ENCODE measurements around the gene EEF1AKMT3. TPM values are rescaled to one million over a fixed set of nuclear protein-coding genes. Genes with fewer than 3 reads are reported as not detected.

EEF1AKMT3 gene
- total RNA-seq, 1 experiment from 2014 or later: 9.3 TPM

DNA sequence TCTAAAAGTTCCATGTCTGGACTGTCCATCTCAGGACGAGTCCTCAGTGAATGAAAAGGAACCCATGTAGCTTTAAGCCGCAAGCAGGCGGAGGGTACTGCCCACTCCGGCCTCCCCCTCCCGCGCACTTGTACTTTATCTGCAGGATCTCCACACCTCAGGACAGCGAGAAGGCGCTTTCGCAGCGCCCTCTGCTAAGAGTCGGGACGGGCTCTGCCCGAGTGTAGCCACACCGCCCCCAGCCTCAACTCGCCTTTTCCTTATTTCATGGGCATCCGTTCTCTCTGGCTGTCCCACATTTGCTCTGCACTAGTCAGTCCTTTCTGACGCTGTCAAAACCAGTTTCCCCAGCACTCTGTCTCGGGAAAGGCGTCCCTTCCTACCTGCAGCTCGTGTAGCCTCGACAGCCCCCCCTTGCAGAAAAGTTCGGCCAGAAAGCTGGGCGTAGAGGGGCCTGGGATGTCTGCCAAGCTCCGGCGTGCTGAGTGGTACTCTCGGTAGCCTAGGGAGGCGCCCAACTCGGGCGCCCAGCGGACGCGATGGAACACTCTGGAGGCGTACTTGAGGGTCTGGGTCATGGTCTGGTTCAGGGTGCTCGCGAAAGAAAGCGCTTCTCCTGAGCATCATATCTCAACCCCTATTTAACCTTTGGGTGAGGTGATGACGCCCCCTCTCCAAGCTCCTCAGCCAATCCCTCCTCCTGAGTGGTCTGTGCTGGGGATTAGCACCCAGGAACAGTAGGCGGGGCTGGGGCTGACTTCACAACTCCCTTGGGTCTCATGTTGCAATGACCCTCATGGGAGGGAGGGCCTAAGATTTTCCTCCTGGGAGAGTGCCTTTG lies 5.7 kb upstream of the EEF1AKMT3 start, which contains the start of gene CYP27B1:
CYP27B1 (minus strand) TSS at position 615 of the 841 bp plus-strand sequence; CDS start at position 578, 37 bp downstream.
- H3K9me3 ChIP-seq (ENCODE audit: low read length): no peaks in the 10 kb centered on the region
- H3K9me2 ChIP-seq (replicated peaks; ENCODE audit: low read length): no peaks in the 10 kb centered on the region
- H3K36me3 ChIP-seq (ENCODE audit: low read depth, low read length): peaks cover 18% of the 10 kb centered on the region
- ChIA-PET POLR2A (ENCODE audit: unreplicated experiment) (interaction anchor here (0.6 kb wide), 1 partner anchor 608 kb away, joined by 3 read pairs; no protein-coding TSS in a partner anchor), CTCF (no interaction called here)
- ATAC-seq (peak; percentile 46), DNase-seq (peak; percentile 63)
- peak within 1 kb of the TSS; percentile 79 for H3K4me3 ChIP-seq (ENCODE audit: low read length)
- H3K27ac ChIP-seq (ENCODE audit: low read length): no peak within 1 kb of the TSS
- H3F3A ChIP-seq (ENCODE audit: low read length, unreplicated experiment): no peaks in the 10 kb centered on the region
- no peaks in the 10 kb centered on the region for H3K27me3 ChIP-seq (ENCODE audit: low read length)
- peak within 1 kb of the TSS; percentile 96 for H3K4me2 ChIP-seq (ENCODE audit: low read length)
- intact Hi-C loops (cut with micrococcal nuclease): no loop called here
- peaks cover 14% of the 10 kb centered on the region for H3K79me2 ChIP-seq (ENCODE audit: low read length)
- peaks cover 42% of the 10 kb centered on the region for H3K4me1 ChIP-seq (ENCODE audit: insufficient read depth, low read length)
- TF ChIP-seq, protein P1, sequence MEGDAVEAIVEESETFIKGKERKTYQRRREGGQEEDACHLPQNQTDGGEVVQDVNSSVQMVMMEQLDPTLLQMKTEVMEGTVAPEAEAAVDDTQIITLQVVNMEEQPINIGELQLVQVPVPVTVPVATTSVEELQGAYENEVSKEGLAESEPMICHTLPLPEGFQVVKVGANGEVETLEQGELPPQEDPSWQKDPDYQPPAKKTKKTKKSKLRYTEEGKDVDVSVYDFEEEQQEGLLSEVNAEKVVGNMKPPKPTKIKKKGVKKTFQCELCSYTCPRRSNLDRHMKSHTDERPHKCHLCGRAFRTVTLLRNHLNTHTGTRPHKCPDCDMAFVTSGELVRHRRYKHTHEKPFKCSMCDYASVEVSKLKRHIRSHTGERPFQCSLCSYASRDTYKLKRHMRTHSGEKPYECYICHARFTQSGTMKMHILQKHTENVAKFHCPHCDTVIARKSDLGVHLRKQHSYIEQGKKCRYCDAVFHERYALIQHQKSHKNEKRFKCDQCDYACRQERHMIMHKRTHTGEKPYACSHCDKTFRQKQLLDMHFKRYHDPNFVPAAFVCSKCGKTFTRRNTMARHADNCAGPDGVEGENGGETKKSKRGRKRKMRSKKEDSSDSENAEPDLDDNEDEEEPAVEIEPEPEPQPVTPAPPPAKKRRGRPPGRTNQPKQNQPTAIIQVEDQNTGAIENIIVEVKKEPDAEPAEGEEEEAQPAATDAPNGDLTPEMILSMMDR (conservative IDR thresholded peaks at IDR 0.05; ENCODE audit: low read depth, low read length): peak; percentile 27; the same call in 1 of the 2 replicates
- TF ChIP-seq EZH2phosphoT487 (IDR thresholded peaks at IDR 0.05; ENCODE audit: borderline replicate concordance, low read length): no peak
- no TSS peak for BruUV-seq (replicated peaks)
- H2AFZ ChIP-seq (ENCODE audit: low read length): peak within 1 kb of the TSS; percentile 95
- 0 out of 2 replicates have a peak within 1 kb of the TSS, but pooled peaks have one; percentile 53 for H3K9ac ChIP-seq (ENCODE audit: low read length)
- H4K20me1 ChIP-seq (ENCODE audit: low read length): no peaks in the 10 kb centered on the region

DNA sequence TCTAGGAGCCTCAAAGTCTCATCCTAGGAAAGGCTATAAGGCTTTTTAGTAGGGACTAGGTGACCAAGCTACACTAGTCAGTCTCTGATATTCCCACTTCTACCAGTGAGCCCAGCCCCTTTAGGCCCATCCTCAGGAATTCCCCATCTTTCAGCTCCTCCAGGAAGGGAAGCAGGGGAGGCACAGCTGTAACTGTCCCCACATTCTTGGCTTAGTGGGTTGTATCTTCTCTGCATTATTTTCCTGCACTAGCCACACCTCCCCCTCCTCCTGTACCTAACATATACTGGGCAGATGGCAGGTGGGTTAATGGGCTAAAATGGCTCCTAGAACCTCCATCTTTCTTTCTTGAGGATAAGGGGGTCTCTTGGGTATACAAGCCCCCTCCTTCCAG lies 5.1 kb upstream of the EEF1AKMT3 start:
- peak overlapping the region; percentile 79; the same call in 1 of the 2 replicates for H3K4me3 ChIP-seq (ENCODE audit: low read length)
- intact Hi-C loops (cut with micrococcal nuclease): no loop called here

More for the DNA sequence above, 5.1 kb upstream of the EEF1AKMT3 start:
- CTCF ChIA-PET: no interaction called here
- H3K27ac ChIP-seq (ENCODE audit: low read length): no peak overlapping the region
- H3F3A ChIP-seq (ENCODE audit: low read length, unreplicated experiment): no peaks in the 10 kb centered on the region
- no peaks in the 10 kb centered on the region for H4K20me1 ChIP-seq (ENCODE audit: low read length)
- DNase-seq (no peak), ATAC-seq (no peak)
- TF ChIP-seq EZH2 (IDR thresholded peaks at IDR 0.05; ENCODE audit: low read length, unreplicated experiment): no peak
- TF ChIP-seq EZH2phosphoT487 (IDR thresholded peaks at IDR 0.05; ENCODE audit: borderline replicate concordance, low read length): no peak
- TF ChIP-seq, protein P1 (conservative IDR thresholded peaks at IDR 0.05; ENCODE audit: low read depth, low read length): no peak
- no peak overlapping the region for H2AFZ ChIP-seq (ENCODE audit: low read length)
- no TSS peak for BruUV-seq (replicated peaks)
- no peaks in the 10 kb centered on the region for H3K9me3 ChIP-seq (ENCODE audit: low read length)
- POLR2A ChIA-PET (ENCODE audit: unreplicated experiment): interaction anchor here (0.6 kb wide), 1 partner anchor 40 kb away, joined by 5 read pairs; no protein-coding TSS in a partner anchor
- H3K4me1 ChIP-seq (ENCODE audit: insufficient read depth, low read length): peaks cover 42% of the 10 kb centered on the region
- peaks cover 18% of the 10 kb centered on the region for H3K36me3 ChIP-seq (ENCODE audit: low read depth, low read length)
- peak overlapping the region; percentile 96 for H3K4me2 ChIP-seq (ENCODE audit: low read length)
- peaks cover 14% of the 10 kb centered on the region for H3K79me2 ChIP-seq (ENCODE audit: low read length)
- no peaks in the 10 kb centered on the region for H3K9me2 ChIP-seq (replicated peaks; ENCODE audit: low read length)
- H3K9ac ChIP-seq (ENCODE audit: low read length): no peak overlapping the region
- H3K27me3 ChIP-seq (ENCODE audit: low read length): no peaks in the 10 kb centered on the region
